H9 (cell line): ENCODE measurements around the gene SEC11A. TPM values are rescaled to one million over a fixed set of nuclear protein-coding genes. Genes with fewer than 3 reads are reported as not detected.
"Not testable (repeated sequence)": the region's sequence is repeated elsewhere in the genome, so short reads cannot be mapped to it uniquely, and the experiment has no call there.

Experiments
- DNase-seq: peaks from one replicate; pipeline ENCODE4 v3.0.0-alpha.2; 2017
- H2AFZ ChIP-seq: one replicate; pipeline ENCODE4 v1.6.1; 2013; ENCODE audit warnings: mild to moderate bottlenecking, low read length, control low read depth, moderate library complexity
- H2AK5ac ChIP-seq: 2 replicates; pipeline ENCODE4 v1.6.1; 2013; ENCODE audit warnings: low read length, control low read depth, mixed read lengths; ENCODE audit not compliant: insufficient read length
- H2BK120ac ChIP-seq: one replicate; pipeline ENCODE4 v1.6.1; 2013; ENCODE audit warnings: low read depth, mild to moderate bottlenecking, low read length, control low read depth, inconsistent platforms; ENCODE audit not compliant: poor library complexity, severe bottlenecking
- H2BK12ac ChIP-seq: 2 replicates; pipeline ENCODE4 v1.6.1; 2013; ENCODE audit warnings: low read length, control low read depth, mixed read lengths, low read depth; ENCODE audit not compliant: insufficient read length
- H2BK15ac ChIP-seq: 2 replicates; pipeline ENCODE4 v1.6.1; 2013; ENCODE audit warnings: low read depth, low read length, control low read depth
- H2BK20ac ChIP-seq: one replicate; pipeline ENCODE4 v1.6.1; 2013; ENCODE audit warnings: low read depth, mild to moderate bottlenecking, low read length, control low read depth, inconsistent platforms; ENCODE audit not compliant: poor library complexity, severe bottlenecking
- H2BK5ac ChIP-seq: 2 replicates; pipeline ENCODE4 v1.6.1; 2013; ENCODE audit warnings: low read length, control low read depth, mixed read lengths; ENCODE audit not compliant: insufficient read length
- H3K14ac ChIP-seq: 2 replicates; pipeline ENCODE4 v1.6.1; 2013; ENCODE audit warnings: low read length, control low read depth; ENCODE audit not compliant: insufficient read depth
- H3K18ac ChIP-seq: 2 replicates; pipeline ENCODE4 v1.6.1; 2013; ENCODE audit warnings: low read depth, mild to moderate bottlenecking, mixed read lengths, low read length, control low read depth; ENCODE audit not compliant: insufficient read length
- H3K23ac ChIP-seq: 2 replicates; pipeline ENCODE4 v1.6.1; 2013; ENCODE audit warnings: low read length, control low read depth, mixed read lengths, low read depth; ENCODE audit not compliant: insufficient read length
- H3K23me2 ChIP-seq: 2 replicates; pipeline ENCODE4 v1.6.1; 2013; ENCODE audit warnings: low read depth, mild to moderate bottlenecking, mixed read lengths, low read length, control low read depth; ENCODE audit not compliant: insufficient read length, poor library complexity, severe bottlenecking
- H3K27ac ChIP-seq: 2 replicates; pipeline ENCODE4 v1.5.1; 2013; ENCODE audit warnings: low read length, control low read depth, mixed read lengths, low read depth; ENCODE audit not compliant: insufficient read length
- H3K27me3 ChIP-seq: 2 replicates; pipeline ENCODE4 v1.6.1; 2013; ENCODE audit warnings: low read length, control low read depth, inconsistent platforms; ENCODE audit not compliant: insufficient read depth
- H3K4ac ChIP-seq: 2 replicates; pipeline ENCODE4 v1.6.1; 2013; ENCODE audit warnings: low read depth, mild to moderate bottlenecking, control low read depth, inconsistent platforms, low read length, moderate library complexity
- H3K4me1 ChIP-seq: 2 replicates; pipeline ENCODE4 v1.6.1; 2013; ENCODE audit warnings: low read length, control low read depth, inconsistent platforms; ENCODE audit not compliant: insufficient read depth
- H3K4me2 ChIP-seq: 2 replicates; pipeline ENCODE4 v1.6.1; 2013; ENCODE audit warnings: low read length, control low read depth, mixed read lengths; ENCODE audit not compliant: insufficient read length, insufficient read depth
- H3K56ac ChIP-seq: 2 replicates; pipeline ENCODE4 v1.6.1; 2013; ENCODE audit warnings: low read depth, mild to moderate bottlenecking, mixed read lengths, low read length, control low read depth; ENCODE audit not compliant: insufficient read length
- H3K79me1 ChIP-seq: 2 replicates; pipeline ENCODE4 v1.6.1; 2013; ENCODE audit warnings: low read depth, mild to moderate bottlenecking, moderate library complexity, low read length, control low read depth, inconsistent platforms; ENCODE audit not compliant: insufficient read depth, poor library complexity, severe bottlenecking
- H3K79me2 ChIP-seq: 2 replicates; pipeline ENCODE4 v1.6.1; 2013; ENCODE audit warnings: low read length, control low read depth, inconsistent platforms; ENCODE audit not compliant: insufficient read depth
- H3K9ac ChIP-seq: 2 replicates; pipeline ENCODE4 v1.6.1; 2013; ENCODE audit warnings: low read length, control low read depth, mixed read lengths; ENCODE audit not compliant: insufficient read length; ENCODE audit errors: extremely low read depth
- H3K9me3 ChIP-seq: one replicate; pipeline ENCODE4 v1.6.1; 2013; ENCODE audit warnings: low read depth, low read length, inconsistent platforms; ENCODE audit not compliant: control insufficient read depth
- H3T11ph ChIP-seq: one replicate; pipeline ENCODE4 v1.6.1; 2013; ENCODE audit warnings: mild to moderate bottlenecking, low read length, control low read depth, inconsistent platforms
- H4K20me1 ChIP-seq: one replicate; pipeline ENCODE4 v1.6.1; 2013; ENCODE audit not compliant: control insufficient read depth, insufficient read length, insufficient read depth
- H4K5ac ChIP-seq: 2 replicates; pipeline ENCODE4 v1.6.1; 2013; ENCODE audit warnings: low read depth, mild to moderate bottlenecking, mixed read lengths, low read length, control low read depth; ENCODE audit not compliant: insufficient read length
- H4K8ac ChIP-seq: replicated peaks from 2 replicates; pipeline ENCODE4 v1.6.1; 2013; ENCODE audit warnings: low read length, control low read depth, mixed read lengths, low read depth; ENCODE audit not compliant: insufficient read length
- H4K91ac ChIP-seq: 2 replicates; pipeline ENCODE4 v1.6.1; 2013; ENCODE audit warnings: low read depth, mild to moderate bottlenecking, moderate library complexity, mixed read lengths, low read length, control low read depth; ENCODE audit not compliant: insufficient read length
- H3K27ac Mint-ChIP-seq, 3 experiments: 2 replicates in 2 of 3; 3 replicates in 1 of 3; pipeline ENCODE4 v1.8.0; 2020 to 2021; ENCODE audit warnings: mixed read lengths in 3 of 3, mild to moderate bottlenecking in 1 of 3, moderate library complexity in 1 of 3
- H3K27me3 Mint-ChIP-seq: 2 replicates; pipeline ENCODE4 v1.8.0; 2021; ENCODE audit warnings: low read depth, mild to moderate bottlenecking, moderate library complexity, mixed read lengths
- H3K36me3 Mint-ChIP-seq, 3 experiments: 2 replicates in 2 of 3; 3 replicates in 1 of 3; pipeline ENCODE4 v1.8.0; 2020 to 2021; ENCODE audit warnings: low read depth in 3 of 3, mixed read lengths in 3 of 3; ENCODE audit not compliant: insufficient read depth in 1 of 3
- H3K4me1 Mint-ChIP-seq, 2 experiments: 2 replicates each; pipeline ENCODE4 v1.8.0; 2020; ENCODE audit warnings: mixed read lengths in 2 of 2
- H3K4me3 Mint-ChIP-seq, 2 experiments: 2 replicates in 1 of 2; 3 replicates in 1 of 2; pipeline ENCODE4 v1.8.0; 2020 to 2021; ENCODE audit warnings: mild to moderate bottlenecking in 2 of 2, mixed read lengths in 2 of 2, moderate library complexity in 1 of 2
- H3K9me3 Mint-ChIP-seq, 2 experiments: 2 replicates in 1 of 2; 3 replicates in 1 of 2; pipeline ENCODE4 v1.8.0; 2020; ENCODE audit warnings: mild to moderate bottlenecking in 2 of 2, mixed read lengths in 2 of 2, moderate library complexity in 1 of 2
- CTCF ChIP-seq: fragments of 200-600 bp; sonication (generic); conservative IDR thresholded peaks from 3 replicates; pipeline ENCODE4 v1.8.0; 2021; ENCODE audit warnings: antibody characterized with exemption, mild to moderate bottlenecking
- WGBS: extraction: QIAGEN DNeasy Blood & Tissue Kit; methylation state at CpG from one replicate; pipeline ENCODE4 v1.1.7; 2013; ENCODE audit warnings: missing lambda C conversion rate, low lambda C conversion rate, mixed read lengths; ENCODE audit not compliant: insufficient read length; ENCODE audit errors: extremely low coverage; 5-methylcytosine and 5-hydroxymethylcytosine counted together
- total RNA-seq: library from RNA; stranded (reverse); gene quantifications from 2 replicates; pipeline ENCODE4 v1.2.1, GENCODE V29; 2021

SEC11A gene
- total RNA-seq, 1 experiment from 2014 or later: 250 TPM

GRCh38 chr15:84755736-84756527 is 40.0 kb upstream of the SEC11A start:
- H3K4me1 Mint-ChIP-seq: peaks cover 15 to 18% of the 10 kb centered on the region in 2 experiments
- H3K23ac ChIP-seq: no peak overlapping the region
- DNase-seq: no peak
- H3K79me1 ChIP-seq: peaks cover 17% of the 10 kb centered on the region
- H2BK5ac ChIP-seq: no peak overlapping the region
- H3K4me2 ChIP-seq: no peak overlapping the region
- H4K20me1 ChIP-seq: no peaks in the 10 kb centered on the region
- no peaks in the 10 kb centered on the region; a peak in 1 of 5 replicates for H3K9me3 Mint-ChIP-seq
- no peak overlapping the region for H3K27ac ChIP-seq
- H2BK15ac ChIP-seq: no peak overlapping the region
- no CpG with 5 or more reads among the region's 1 CpG for WGBS
- no peak overlapping the region for H2BK120ac ChIP-seq
- H3K56ac ChIP-seq: no peak overlapping the region
- no peak overlapping the region for H2BK20ac ChIP-seq
- H3K9ac ChIP-seq: no peak overlapping the region
- H3T11ph ChIP-seq: no peak overlapping the region
- no peak overlapping the region for H3K14ac ChIP-seq
- H4K8ac ChIP-seq: no peak overlapping the region
- peaks cover 1 to 6% (median 4%) of the 10 kb centered on the region in 3 experiments; a peak in 3 of 7 replicates for H3K36me3 Mint-ChIP-seq
- H2BK12ac ChIP-seq: no peak overlapping the region
- no peaks in the 10 kb centered on the region for H3K9me3 ChIP-seq
- TF ChIP-seq CTCF: no peak
- no peak overlapping the region for H4K5ac ChIP-seq
- H4K91ac ChIP-seq: no peak overlapping the region
- H3K23me2 ChIP-seq: no peaks in the 10 kb centered on the region
- H3K4ac ChIP-seq: no peak overlapping the region
- no peak overlapping the region for H3K4me3 Mint-ChIP-seq
- H2AFZ ChIP-seq: no peak overlapping the region
- H3K4me1 ChIP-seq: no peaks in the 10 kb centered on the region
- no peak overlapping the region for H2AK5ac ChIP-seq
- peak overlapping the region in 2 of 3 experiments; percentile 39 to 45; a peak in 2 of 7 replicates for H3K27ac Mint-ChIP-seq
- H3K18ac ChIP-seq: no peak overlapping the region
- H3K27me3 ChIP-seq: no peaks in the 10 kb centered on the region
- H3K79me2 ChIP-seq: peaks cover 33% of the 10 kb centered on the region; the same call in 1 of the 2 replicates
- no peaks in the 10 kb centered on the region for H3K27me3 Mint-ChIP-seq

GRCh38 chr15:84754889-84755288 is 39.0 kb upstream of the SEC11A start:
- not testable (repeated sequence) for H3K23ac ChIP-seq, H2AK5ac ChIP-seq, H2BK20ac ChIP-seq, H3K36me3 Mint-ChIP-seq, H3K23me2 ChIP-seq, H3K27me3 ChIP-seq, H3K4me3 Mint-ChIP-seq, H4K8ac ChIP-seq, H2BK15ac ChIP-seq, H2AFZ ChIP-seq, H3K4ac ChIP-seq, H3K27ac Mint-ChIP-seq, H3K14ac ChIP-seq, H2BK12ac ChIP-seq, H3K27ac ChIP-seq, H3T11ph ChIP-seq, H3K18ac ChIP-seq, H3K27me3 Mint-ChIP-seq, H3K9me3 Mint-ChIP-seq, H2BK5ac ChIP-seq, H3K9me3 ChIP-seq, H4K5ac ChIP-seq, H3K4me1 ChIP-seq, H4K91ac ChIP-seq, H3K4me2 ChIP-seq, H3K9ac ChIP-seq, H2BK120ac ChIP-seq, H3K56ac ChIP-seq, DNase-seq, H4K20me1 ChIP-seq
- Histone ChIP-seq H3K79me2 (peaks cover 35% of the 10 kb centered on the region; the same call in 1 of the 2 replicates), H3K79me1 (peaks cover 12% of the 10 kb centered on the region)
- WGBS: no CpG with 5 or more reads among the region's 4 CpGs
- H3K4me1 Mint-ChIP-seq: peaks cover 24 to 28% of the 10 kb centered on the region in 2 experiments
